Hepatocyte (in vitro differentiated cells): ENCODE measurements around the gene INHBE. TPM values are rescaled to one million over a fixed set of nuclear protein-coding genes. Genes with fewer than 3 reads are reported as not detected.

Experiments
- DNase-seq: peaks from one replicate; pipeline ENCODE4 v3.0.0-alpha.2; 2016; ENCODE audit warnings: low spot score
- H2AFZ ChIP-seq: fragments of 200-600 bp; sonication (generic); 2 replicates; pipeline ENCODE4 v1.6.0; 2016; ENCODE audit warnings: antibody characterized with exemption, mild to moderate bottlenecking
- H3K27ac ChIP-seq: fragments of 200-600 bp; sonication (generic); 2 replicates; pipeline ENCODE4 v1.5.1; 2016; ENCODE audit warnings: mild to moderate bottlenecking
- H3K27me3 ChIP-seq: fragments of 200-600 bp; sonication (generic); 2 replicates; pipeline ENCODE4 v1.6.1; 2016
- H3K36me3 ChIP-seq: fragments of 200-600 bp; sonication (generic); replicated peaks from 2 replicates; pipeline ENCODE4 v1.5.1; 2016; ENCODE audit warnings: low read depth; ENCODE audit not compliant: insufficient read depth
- H3K4me1 ChIP-seq: fragments of 200-600 bp; sonication (generic); 2 replicates; pipeline ENCODE4 v1.5.1; 2016; ENCODE audit warnings: mild to moderate bottlenecking, moderate library complexity; ENCODE audit not compliant: insufficient read depth
- H3K4me2 ChIP-seq: fragments of 200-600 bp; sonication (generic); 2 replicates; pipeline ENCODE4 v1.6.0; 2016
- H3K4me3 ChIP-seq: fragments of 200-600 bp; sonication (generic); 2 replicates; pipeline ENCODE4 v1.5.1; 2016; ENCODE audit warnings: mild to moderate bottlenecking
- H3K79me2 ChIP-seq: fragments of 200-600 bp; sonication (generic); 2 replicates; pipeline ENCODE4 v1.6.0; 2017; ENCODE audit warnings: mild to moderate bottlenecking
- H3K9me2 ChIP-seq: fragments of 200-600 bp; sonication (generic); replicated peaks from 2 replicates; pipeline ENCODE4 v1.6.0; 2017; ENCODE audit warnings: mild to moderate bottlenecking; ENCODE audit not compliant: insufficient read depth
- H3K9me3 ChIP-seq: fragments of 200-600 bp; sonication (generic); 2 replicates; pipeline ENCODE4 v1.5.1; 2016; ENCODE audit warnings: low read depth, mild to moderate bottlenecking
- H4K20me1 ChIP-seq: fragments of 200-600 bp; sonication (generic); 2 replicates; pipeline ENCODE4 v1.6.0; 2016; ENCODE audit warnings: mild to moderate bottlenecking; ENCODE audit not compliant: insufficient read depth, poor library complexity, severe bottlenecking
- EZH2 ChIP-seq: fragments of 200-600 bp; sonication (generic); IDR thresholded peaks from 2 replicates; pipeline ENCODE4 v1.6.1; 2016; ENCODE audit warnings: antibody characterized with exemption, mild to moderate bottlenecking, borderline replicate concordance
- EZH2phosphoT487 ChIP-seq: fragments of 200-600 bp; sonication (generic); IDR thresholded peaks from one replicate; pipeline ENCODE4 v1.6.1; 2018; ENCODE audit warnings: antibody characterized with exemption, mild to moderate bottlenecking, low read depth, moderate library complexity; ENCODE audit not compliant: unreplicated experiment, severe bottlenecking
- WGBS: methylation state at CpG from one replicate; pipeline ENCODE4 v1.1.6; 2016; ENCODE audit warnings: low lambda C conversion rate; ENCODE audit errors: missing lambda C conversion rate; 5-methylcytosine and 5-hydroxymethylcytosine counted together
- polyA plus RNA-seq: library from polyadenylated mRNA; unstranded; fragments of >200 nt; fragmentation: Nextera tagmentation; extraction: Ambion mirVana; gene quantifications from 2 replicates; pipeline ENCODE4 v1.2.1, GENCODE V29; 2016
- total RNA-seq: library from RNA; depleted of rRNA; stranded (reverse); fragments of >200 nt; gene quantifications from 2 replicates; pipeline ENCODE4 v1.2.3, GENCODE V29; 2014
- TF ChIP-seq, protein P1 (sequence below): fragments of 200-600 bp; sonication (generic); IDR thresholded peaks from 2 replicates; pipeline ENCODE4 v1.5.1; 2016; ENCODE audit warnings: antibody characterized with exemption, mild to moderate bottlenecking; ENCODE audit not compliant: poor library complexity

The INHBE gene
- total and polyA plus RNA-seq, 2 experiments from 2014 or later: 15.1 to 44.2 TPM

DNA sequence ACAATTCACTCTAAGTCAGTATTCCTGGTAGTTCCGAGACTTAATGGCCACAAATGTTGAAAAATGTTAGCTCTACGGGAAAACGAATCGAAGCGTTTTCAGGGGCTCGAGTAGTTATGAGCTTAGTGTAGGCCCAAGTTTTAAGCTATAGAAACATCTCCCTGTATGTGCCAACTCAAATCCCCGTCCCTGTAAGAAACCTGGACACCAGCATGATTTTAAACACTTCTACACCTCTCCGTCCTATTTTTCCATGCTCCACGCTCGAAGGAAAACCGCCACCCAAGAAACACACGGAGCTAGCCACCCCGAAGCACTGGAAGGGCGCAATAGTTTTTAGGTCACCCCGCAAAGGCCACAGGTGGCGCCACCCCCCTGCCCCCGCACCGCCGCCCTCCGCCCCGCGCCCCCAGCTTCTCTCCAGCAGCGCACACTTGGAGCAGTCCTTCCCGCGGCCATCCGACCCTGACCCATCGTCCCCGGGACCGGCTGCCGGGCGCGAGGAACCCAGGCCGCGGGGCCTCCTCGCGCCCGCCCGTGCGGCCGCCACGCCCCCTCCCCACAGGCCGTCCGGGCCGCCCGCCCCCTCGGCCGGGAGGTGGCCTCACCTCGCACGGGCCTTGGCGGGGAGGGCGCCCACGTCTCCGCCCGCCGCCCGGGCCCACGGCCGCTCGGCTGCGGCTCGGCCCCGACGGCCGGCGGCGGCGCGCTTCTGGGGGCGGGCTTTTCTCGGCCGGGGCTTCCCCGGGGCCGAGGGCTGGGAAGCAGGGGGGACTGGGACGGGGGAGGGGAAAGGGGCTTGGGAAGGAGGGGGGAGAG is 24.8 kb upstream of the INHBE start:
- Histone ChIP-seq H3K4me2 (peak overlapping the region; percentile 77), H2AFZ (peak overlapping the region; percentile 31), H3K27me3 (no peaks in the 10 kb centered on the region), H3K36me3 (no peaks in the 10 kb centered on the region), H3K27ac (peak overlapping the region; percentile 97), H3K4me3 (peak overlapping the region; percentile 55), H3K9me3 (no peaks in the 10 kb centered on the region), H4K20me1 (no peaks in the 10 kb centered on the region), H3K79me2 (peaks cover 47% of the 10 kb centered on the region), H3K4me1 (peaks cover 16% of the 10 kb centered on the region), H3K9me2 (no peaks in the 10 kb centered on the region)
- no peak for DNase-seq
- TF ChIP-seq, protein P1, sequence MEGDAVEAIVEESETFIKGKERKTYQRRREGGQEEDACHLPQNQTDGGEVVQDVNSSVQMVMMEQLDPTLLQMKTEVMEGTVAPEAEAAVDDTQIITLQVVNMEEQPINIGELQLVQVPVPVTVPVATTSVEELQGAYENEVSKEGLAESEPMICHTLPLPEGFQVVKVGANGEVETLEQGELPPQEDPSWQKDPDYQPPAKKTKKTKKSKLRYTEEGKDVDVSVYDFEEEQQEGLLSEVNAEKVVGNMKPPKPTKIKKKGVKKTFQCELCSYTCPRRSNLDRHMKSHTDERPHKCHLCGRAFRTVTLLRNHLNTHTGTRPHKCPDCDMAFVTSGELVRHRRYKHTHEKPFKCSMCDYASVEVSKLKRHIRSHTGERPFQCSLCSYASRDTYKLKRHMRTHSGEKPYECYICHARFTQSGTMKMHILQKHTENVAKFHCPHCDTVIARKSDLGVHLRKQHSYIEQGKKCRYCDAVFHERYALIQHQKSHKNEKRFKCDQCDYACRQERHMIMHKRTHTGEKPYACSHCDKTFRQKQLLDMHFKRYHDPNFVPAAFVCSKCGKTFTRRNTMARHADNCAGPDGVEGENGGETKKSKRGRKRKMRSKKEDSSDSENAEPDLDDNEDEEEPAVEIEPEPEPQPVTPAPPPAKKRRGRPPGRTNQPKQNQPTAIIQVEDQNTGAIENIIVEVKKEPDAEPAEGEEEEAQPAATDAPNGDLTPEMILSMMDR: peak; percentile 24
- no peak for TF ChIP-seq EZH2
- WGBS: 2% methylated on average over 58 of the region's 74 CpGs

DNA sequence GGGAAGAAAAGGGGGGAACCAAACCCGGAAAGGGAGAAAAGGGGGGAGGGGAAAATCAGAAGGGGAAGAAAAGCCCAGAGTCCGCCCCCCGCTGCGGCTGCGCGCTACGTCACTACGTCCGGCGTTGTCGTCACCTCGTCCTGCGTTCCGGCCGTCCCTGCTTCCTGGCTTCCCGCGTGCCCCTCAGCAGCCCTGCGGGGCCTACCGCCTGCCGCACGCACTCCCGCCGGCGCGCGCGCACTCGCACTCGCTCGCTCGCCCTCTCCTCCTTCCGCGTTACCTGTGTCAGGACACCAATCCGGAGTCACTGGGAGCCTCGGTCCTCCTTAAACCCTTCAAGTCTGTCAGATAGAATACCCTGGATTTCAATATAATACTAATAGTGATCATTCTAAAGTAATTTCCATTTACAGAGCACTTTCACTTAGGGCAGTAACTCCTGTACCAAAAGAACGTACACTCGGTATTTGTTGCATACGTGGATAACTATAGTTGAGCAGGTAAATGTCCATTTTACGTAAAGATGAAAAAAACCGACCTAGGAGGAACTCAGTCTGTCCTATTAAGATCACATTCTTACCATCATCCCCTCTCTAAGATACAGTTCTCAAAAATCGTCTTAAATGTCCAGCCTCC is 24.1 kb upstream of the INHBE start, which contains the start of gene R3HDM2:
TSS of gene R3HDM2 (minus strand) at position 113 of the 636 bp plus-strand sequence. CDS start 120,615 bp downstream, outside the sequence.
- Histone ChIP-seq H3K4me2 (peak within 1 kb of the TSS; percentile 79), H3K79me2 (peaks cover 40% of the 10 kb centered on the region), H3K4me3 (peak within 1 kb of the TSS; percentile 55), H3K36me3 (no peaks in the 10 kb centered on the region), H3K27me3 (no peaks in the 10 kb centered on the region), H2AFZ (peak within 1 kb of the TSS; percentile 80), H3K4me1 (peaks cover 16% of the 10 kb centered on the region), H3K9me3 (no peaks in the 10 kb centered on the region), H3K9me2 (no peaks in the 10 kb centered on the region), H4K20me1 (no peaks in the 10 kb centered on the region), H3K27ac (peak within 1 kb of the TSS; percentile 97)
- WGBS: 5% methylated on average over 28 of the region's 41 CpGs
- TF ChIP-seq EZH2phosphoT487: no peak
- no peak for TF ChIP-seq EZH2
- TF ChIP-seq, protein P1: no peak
- DNase-seq: peak; percentile 98

DNA sequence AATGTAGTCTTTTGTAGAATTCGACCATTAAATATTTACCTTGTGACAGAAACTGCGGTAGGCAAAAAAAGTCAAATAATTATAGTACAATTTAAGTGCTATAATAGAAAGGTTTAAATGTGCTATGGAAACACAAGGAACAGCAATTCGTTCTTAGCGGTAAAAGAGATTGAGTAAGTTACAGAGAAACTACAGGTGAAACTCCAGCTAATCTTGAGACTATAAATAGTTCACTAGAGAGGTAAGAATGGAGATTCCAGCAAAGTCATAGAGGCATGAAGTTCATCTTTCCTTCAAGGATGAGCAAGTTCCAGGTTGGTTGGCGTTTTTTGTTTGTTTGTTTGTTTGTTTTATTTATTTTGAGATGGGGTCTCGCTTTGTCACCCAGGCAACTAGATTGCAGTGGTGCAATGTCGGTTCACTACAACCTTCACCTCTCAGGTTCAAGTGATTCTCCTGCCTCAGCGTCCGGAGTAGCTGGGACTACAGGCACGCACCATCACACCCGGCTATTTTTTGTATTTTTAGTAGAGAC is 23.4 kb upstream of the INHBE start:
- Histone ChIP-seq H3K27ac (peak overlapping the region; percentile 97), H2AFZ (peak overlapping the region; percentile 80), H3K36me3 (no peaks in the 10 kb centered on the region), H3K9me3 (no peaks in the 10 kb centered on the region), H3K79me2 (peaks cover 33% of the 10 kb centered on the region), H3K27me3 (no peaks in the 10 kb centered on the region), H3K9me2 (no peaks in the 10 kb centered on the region), H3K4me3 (peak overlapping the region; percentile 34), H4K20me1 (no peaks in the 10 kb centered on the region), H3K4me1 (peaks cover 16% of the 10 kb centered on the region), H3K4me2 (peak overlapping the region; percentile 79)
- WGBS: 83% methylated on average over 11 of the region's 11 CpGs
- DNase-seq: peak; percentile 29
- TF ChIP-seq, protein P1: no peak
- TF ChIP-seq EZH2phosphoT487 (no peak), EZH2 (no peak)
